ENCODE data around the gene MKNK2. TPM values are rescaled to one million over a fixed set of nuclear protein-coding genes. Genes with fewer than 3 reads are reported as not detected.

Gene MKNK2
- total RNA-seq, 1 donor from 2014 or later = 1,134 TPM

DNA sequence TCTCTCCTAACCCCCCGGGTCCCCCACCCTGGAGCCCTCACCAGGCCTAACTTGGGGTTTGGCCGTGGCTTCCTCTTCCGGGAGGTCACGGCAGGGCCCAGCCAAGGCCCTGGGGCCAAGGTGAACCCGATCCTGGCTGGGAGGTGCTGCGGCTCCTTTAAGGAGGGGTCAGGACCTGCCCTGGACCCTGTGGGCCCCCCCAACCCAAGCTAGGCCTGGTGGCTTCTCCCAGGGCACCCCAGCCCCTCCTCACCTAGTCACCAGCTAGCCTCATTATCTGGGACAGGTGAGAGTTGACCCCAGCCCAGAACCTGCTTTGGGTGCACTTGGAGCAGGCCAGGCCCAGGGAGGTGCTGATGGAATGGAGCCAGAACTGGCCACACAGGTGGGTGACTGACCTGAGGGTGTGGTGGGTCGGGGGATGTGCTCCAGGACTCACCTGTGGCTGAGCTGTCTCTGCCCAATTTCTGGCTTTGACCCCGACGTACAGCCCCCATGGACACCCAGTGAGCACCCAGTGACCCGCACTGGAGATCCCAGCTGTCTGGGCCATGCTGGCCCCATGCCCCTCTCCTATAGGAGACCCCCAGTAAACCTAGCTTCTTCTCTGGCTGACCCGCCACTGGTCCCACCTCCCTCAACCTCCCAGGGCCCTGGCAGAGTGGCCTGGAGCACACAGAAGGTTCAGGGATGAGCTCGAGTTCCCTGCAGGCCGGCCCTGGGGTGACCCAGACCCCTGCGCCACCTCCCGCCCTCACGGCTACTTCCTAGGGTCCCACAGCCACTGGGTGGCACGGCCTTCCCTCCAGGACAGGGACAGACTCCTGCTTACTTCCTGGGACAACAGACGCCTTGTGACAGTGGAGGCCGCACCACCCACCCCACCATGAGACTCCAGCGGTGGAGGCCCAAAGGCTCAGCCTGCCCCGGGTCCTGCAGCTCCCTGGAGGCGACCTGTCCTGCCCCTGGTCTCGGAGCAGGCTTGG is 6.7 kb upstream of the MKNK2 start:
- ATAC-seq (ENCODE audit: low read depth) (no peak), DNase-seq (no peak)
- ChIA-PET CTCF (interaction anchor here (1.2 to 1.5 kb wide), 3 partner anchors 12 to 39 kb away, joined by 3 read pairs; no protein-coding TSS in a partner anchor), POLR2A (interaction anchor here (21.6 to 59.1 kb wide), 2 partner anchors 20 to 25 kb away, joined by 490 to 2723 read pairs; partner anchors contain the start of genes IZUMO4 and MOB3A)
- no peaks in the 10 kb centered on the region for H3K9me3 Mint-ChIP-seq
- TF ChIP-seq CTCF (IDR thresholded peaks at IDR 0.05) = no peak
- H3K36me3 Mint-ChIP-seq (ENCODE audit: low read depth) = no peaks in the 10 kb centered on the region
- H3K4me3 Mint-ChIP-seq = no peak overlapping the region
- peaks cover 72% of the 10 kb centered on the region for H3K4me1 Mint-ChIP-seq
- H3K27ac Mint-ChIP-seq = peak overlapping the region; percentile 59
- H3K27me3 Mint-ChIP-seq = no peaks in the 10 kb centered on the region
- intact Hi-C loops (cut with micrococcal nuclease) = no loop called here

GRCh38 chr19:2056837-2057192 is 5.8 kb upstream of the MKNK2 start:
- DNase-seq = no peak
- Mint-ChIP-seq H3K4me1 (peaks cover 73% of the 10 kb centered on the region), H3K9me3 (no peaks in the 10 kb centered on the region), H3K4me3 (no peak overlapping the region), H3K27me3 (no peaks in the 10 kb centered on the region), H3K27ac (peak overlapping the region; percentile 59), H3K36me3 (ENCODE audit: low read depth) (no peaks in the 10 kb centered on the region)
- ChIA-PET POLR2A (interaction anchor here (21.6 to 59.1 kb wide), 2 partner anchors 19 to 26 kb away, joined by 490 to 2723 read pairs; partner anchors contain the start of genes IZUMO4 and MOB3A), CTCF (interaction anchor here (1.5 kb wide), 1 partner anchor 38 kb away, joined by 3 read pairs; no protein-coding TSS in a partner anchor)
- intact Hi-C loops (cut with micrococcal nuclease) = no loop called here
- ATAC-seq (ENCODE audit: low read depth) = no peak
- no peak for TF ChIP-seq CTCF (IDR thresholded peaks at IDR 0.05)

DNA sequence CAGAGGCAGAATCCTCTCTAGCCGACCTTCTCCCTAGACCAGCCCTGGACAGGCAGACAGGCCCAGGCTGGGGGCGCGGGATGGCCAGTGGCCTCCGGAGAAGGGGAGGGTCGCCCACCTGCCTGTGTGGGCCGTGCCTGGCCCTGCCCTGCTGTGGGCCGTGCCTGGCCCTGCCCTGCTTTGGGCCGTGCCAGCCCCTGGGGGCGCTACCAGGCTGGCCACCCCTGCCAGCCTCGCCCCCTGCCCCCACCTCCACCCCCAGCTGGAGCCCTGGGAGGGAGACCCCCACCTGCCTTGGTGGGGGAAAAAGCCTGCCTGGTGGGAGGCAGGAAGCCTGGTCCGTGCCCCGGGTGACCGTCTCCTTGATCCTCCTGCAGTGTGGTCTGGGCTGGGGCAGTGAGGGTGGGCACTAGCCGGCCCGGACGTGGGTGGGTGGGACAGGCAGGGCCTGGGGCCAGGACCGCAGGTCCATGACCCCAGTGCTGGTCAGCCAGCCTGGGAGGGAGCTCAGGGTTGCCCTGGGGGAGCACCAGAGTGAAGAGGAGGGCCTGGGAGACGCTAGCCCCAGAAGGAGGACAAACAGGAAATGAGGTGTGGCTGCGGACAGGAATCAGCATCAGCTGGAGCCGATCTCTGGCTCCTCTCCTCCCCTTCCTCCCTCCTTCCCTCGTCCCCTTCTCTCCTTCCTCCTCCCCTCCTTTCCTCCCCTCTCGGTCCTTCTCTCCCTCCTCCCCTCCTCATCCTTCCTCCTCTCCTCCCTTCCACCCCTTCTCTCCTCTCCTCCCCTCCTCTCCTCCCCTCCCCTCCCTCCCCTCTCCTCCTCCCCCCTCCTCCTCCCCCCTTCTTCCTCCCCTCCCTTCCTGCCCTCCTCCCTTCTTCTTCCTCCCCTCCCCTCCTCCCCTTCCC is 5.1 kb upstream of the MKNK2 start:
- no peak for TF ChIP-seq CTCF (IDR thresholded peaks at IDR 0.05)
- Mint-ChIP-seq H3K36me3 (ENCODE audit: low read depth) (peaks cover under 1% of the 10 kb centered on the region), H3K27me3 (no peaks in the 10 kb centered on the region), H3K27ac (peak overlapping the region; percentile 92), H3K9me3 (no peaks in the 10 kb centered on the region), H3K4me3 (peak overlapping the region; percentile 71), H3K4me1 (peaks cover 76% of the 10 kb centered on the region)
- ChIA-PET CTCF (no interaction called here), POLR2A (interaction anchor here (21.6 to 59.1 kb wide), 2 partner anchors 18 to 26 kb away, joined by 490 to 2723 read pairs; partner anchors contain the start of genes IZUMO4 and MOB3A)
- intact Hi-C loops (cut with micrococcal nuclease) = no loop called here
- DNase-seq (no peak), ATAC-seq (ENCODE audit: low read depth) (no peak)

DNA sequence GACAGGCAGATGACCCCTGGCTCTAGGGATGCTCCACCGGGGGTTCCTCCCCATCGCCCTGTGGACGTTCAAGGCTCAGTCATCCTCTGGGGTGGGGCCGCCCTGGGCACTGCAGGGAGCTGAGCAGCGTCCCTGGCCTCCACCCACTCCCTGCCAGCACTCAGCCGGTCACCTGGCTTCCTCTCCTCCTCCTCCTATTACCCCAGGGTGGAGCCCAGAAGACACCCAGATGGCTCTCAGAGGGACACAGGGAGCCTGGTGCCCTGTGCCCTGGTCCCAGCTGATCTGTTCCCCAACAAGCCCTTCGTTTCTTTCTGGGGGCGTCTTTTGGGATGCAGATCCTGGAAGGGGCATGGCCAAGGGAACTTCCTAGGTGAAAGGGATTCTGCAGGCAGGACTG is 3.7 kb upstream of the MKNK2 start:
- TF ChIP-seq CTCF (IDR thresholded peaks at IDR 0.05) = no peak
- POLR2A ChIA-PET = interaction anchor here (1.0 to 59.1 kb wide), 3 partner anchors 9 to 28 kb away, joined by 3 to 2723 read pairs (median 490); partner anchors contain the start of genes IZUMO4 and MOB3A
- no peak for ATAC-seq (ENCODE audit: low read depth)
- Mint-ChIP-seq H3K36me3 (ENCODE audit: low read depth) (peaks cover 4% of the 10 kb centered on the region), H3K27ac (peak overlapping the region; percentile 92), H3K9me3 (no peaks in the 10 kb centered on the region), H3K4me3 (peak overlapping the region; percentile 71), H3K27me3 (no peaks in the 10 kb centered on the region), H3K4me1 (peaks cover 67% of the 10 kb centered on the region)
- no peak for DNase-seq
- intact Hi-C loops (cut with micrococcal nuclease) = loop anchor here (5.0 kb wide), 1 partner anchor 192 kb away; the partner anchor contains the start of gene KLF16
- CTCF ChIA-PET = interaction anchor here (1.2 kb wide), 1 partner anchor 39 kb away, joined by 3 read pairs; no protein-coding TSS in a partner anchor

Data from activated B cell treated with CpG ODN at 0.5 μM for 24 hours (primary cell).